ENCODE data around the gene CRYBA1. TPM values are rescaled to one million over a fixed set of nuclear protein-coding genes. Genes with fewer than 3 reads are reported as not detected.

Gene CRYBA1
- total and polyA plus RNA-seq, 7 donors = not detected

GRCh38 chr17:29252101-29252791, 5.6 kb downstream of the CRYBA1 start:
- peak; percentile 23 for TF ChIP-seq CTCF (IDR thresholded peaks at IDR 0.05)
- DNase-seq (no peak), ATAC-seq (peak in 1 of 4 donors; percentile 16)
- no peaks in the 10 kb centered on the region for H3K9me3 ChIP-seq
- no peak overlapping the region for H3K4me3 ChIP-seq
- peaks cover 4 to 17% of the 10 kb centered on the region in 2 donors for H3K36me3 ChIP-seq (ENCODE audit: insufficient read depth in 1 of 2, low read depth in 1 of 2)
- 77 to 82% (median 82%) methylated on average over 7 of the region's 7 CpGs for WGBS, 3 donors
- H3K27me3 ChIP-seq (ENCODE audit: insufficient read depth in 3 of 3, low read length in 2 of 3) = no peaks in the 10 kb centered on the region
- no peak overlapping the region for H3K27ac ChIP-seq
- H3K4me1 ChIP-seq = peaks cover 18% of the 10 kb centered on the region
- intact Hi-C loops (cut with DNase I) = loop anchor here in 1 of 2 donors (5.0 kb wide), 1 partner anchor 35 kb away; no protein-coding TSS in a partner anchor

- Histone ChIP-seq H3K27me3 (ENCODE audit: insufficient read depth in 3 of 3, low read length in 2 of 3) (no peaks in the 10 kb centered on the region), H3K9me3 (no peaks in the 10 kb centered on the region), H3K36me3 (ENCODE audit: insufficient read depth in 1 of 2, low read depth in 1 of 2) (peaks cover 4 to 17% of the 10 kb centered on the region in 2 donors), H3K4me1 (peaks cover 26% of the 10 kb centered on the region), H3K27ac (no peak overlapping the region), H3K4me3 (no peak overlapping the region)
- ATAC-seq (no peak), DNase-seq (no peak)
- intact Hi-C loops (cut with DNase I) = loop anchor here in 1 of 2 donors (5.0 kb wide), 1 partner anchor 34 kb away; no protein-coding TSS in a partner anchor
- 89 to 94% (median 92%) methylated on average over 2 of the region's 2 CpGs for WGBS, 3 donors
- no peak for TF ChIP-seq CTCF (IDR thresholded peaks at IDR 0.05)
Measured at GRCh38 chr17:29253037-29253436, 6.4 kb downstream of the CRYBA1 start.

GRCh38 chr17:29255926-29256522, 9.4 kb downstream of the CRYBA1 start:
- DNase-seq (no peak), ATAC-seq (no peak)
- peaks cover 4 to 42% of the 10 kb centered on the region in 2 donors for H3K36me3 ChIP-seq (ENCODE audit: insufficient read depth in 1 of 2, low read depth in 1 of 2)
- no peak overlapping the region for H3K4me3 ChIP-seq
- WGBS, 3 donors = 85 to 89% (median 89%) methylated on average over 4 of the region's 4 CpGs
- no peak overlapping the region for H3K27ac ChIP-seq
- no peak for TF ChIP-seq CTCF (IDR thresholded peaks at IDR 0.05)
- H3K27me3 ChIP-seq (ENCODE audit: insufficient read depth in 3 of 3, low read length in 2 of 3) = no peaks in the 10 kb centered on the region
- no peaks in the 10 kb centered on the region for H3K9me3 ChIP-seq
- intact Hi-C loops (cut with DNase I) = loop anchor here in 1 of 2 donors (5.0 kb wide), 1 partner anchor 1726 kb away; no protein-coding TSS in a partner anchor
- H3K4me1 ChIP-seq = peaks cover 37% of the 10 kb centered on the region

- intact Hi-C loops (cut with DNase I) = loop anchor here in 1 of 2 donors (5.0 kb wide), 1 partner anchor 1725 kb away; no protein-coding TSS in a partner anchor
- ATAC-seq (peak; percentile 28 to 75 (median 52)), DNase-seq (no peak)
- H3K4me1 ChIP-seq = peaks cover 37% of the 10 kb centered on the region
- H3K36me3 ChIP-seq (ENCODE audit: insufficient read depth in 1 of 2, low read depth in 1 of 2) = peaks cover 3 to 49% of the 10 kb centered on the region in 2 donors
- H3K27me3 ChIP-seq (ENCODE audit: insufficient read depth in 3 of 3, low read length in 2 of 3) = no peaks in the 10 kb centered on the region
- H3K27ac ChIP-seq = peak overlapping the region; percentile 18
- no peak overlapping the region for H3K4me3 ChIP-seq
- no peaks in the 10 kb centered on the region for H3K9me3 ChIP-seq
- no peak for TF ChIP-seq CTCF (IDR thresholded peaks at IDR 0.05)
- 35 to 45% (median 37%) methylated on average over 8 of the region's 8 CpGs for WGBS, 3 donors
Measured at GRCh38 chr17:29256735-29257466, 10.2 kb downstream of the CRYBA1 start.
